Measurements from ENCODE around the gene ZNF277. TPM values are rescaled to one million over a fixed set of nuclear protein-coding genes. Genes with fewer than 3 reads are reported as not detected.

Gene ZNF277
- polyA plus RNA-seq, 1 donor (not counting 4 experiments of a cell fraction or from before 2014, with no cell fraction given), result 20.2 TPM

GRCh38 chr7:112201839-112202238, 4.7 kb upstream of the ZNF277 start:
- DNase-seq (ENCODE audit: low read depth, low spot score), result no peak
- Histone ChIP-seq H4K20me1 (ENCODE audit: control insufficient read depth, extremely low read depth, insufficient read depth, low read length) (no peaks in the 10 kb centered on the region), H3K36me3 (ENCODE audit: control insufficient read depth in 2 of 2, extremely low read depth in 1 of 2, insufficient read depth in 2 of 2, low read length in 2 of 2) (no peaks in the 10 kb centered on the region), H3K27me3 (ENCODE audit: control insufficient read depth, extremely low read depth, insufficient read depth, low read length) (no peaks in the 10 kb centered on the region), H3K9me1 (ENCODE audit: control insufficient read depth, extremely low read depth, insufficient read depth, low read length) (no peaks in the 10 kb centered on the region), H3K27ac (ENCODE audit: control insufficient read depth, insufficient read depth, low read length) (peak overlapping the region; percentile 50), H3K4me2 (ENCODE audit: control insufficient read depth, extremely low read depth, insufficient read depth, low read depth, low read length) (no peak overlapping the region), H3K9me3 (ENCODE audit: control insufficient read depth, low read depth, low read length) (no peaks in the 10 kb centered on the region), H2AFZ (ENCODE audit: control insufficient read depth, low read length) (no peak overlapping the region), H3K4me1 (ENCODE audit: control insufficient read depth, extremely low read depth, insufficient read depth, low read length) (peaks cover 32% of the 10 kb centered on the region), H3K9ac (ENCODE audit: control insufficient read depth, extremely low read depth, insufficient read depth, low read length) (no peak overlapping the region), H3K79me2 (ENCODE audit: control insufficient read depth, insufficient read depth, low read length) (peaks cover 86% of the 10 kb centered on the region), H3K4me3 (ENCODE audit: control insufficient read depth in 2 of 3, extremely low read depth in 1 of 3, insufficient read depth in 2 of 3, low read depth in 1 of 3, low read length in 3 of 3) (no peak overlapping the region)
- dilution Hi-C loops (cut with MboI; ENCODE audit: extremely low pct_ligation_motif_present, low sequenced_read_pairs), result no loop called here
- peak; percentile 20 for FAIRE-seq
- TF ChIP-seq CTCF (optimal IDR thresholded peaks at IDR 0.05 in 1 of 3, IDR thresholded peaks at IDR 0.05 in 1 of 3, conservative IDR thresholded peaks at IDR 0.05 in 1 of 3; ENCODE audit: extremely low read depth in 1 of 3, insufficient read depth in 2 of 3, low read length in 3 of 3), result no peak
- TF ChIP-seq EZH2 (IDR thresholded peaks at IDR 0.05; ENCODE audit: low read length), result no peak

- Histone ChIP-seq H4K20me1 (ENCODE audit: control insufficient read depth, extremely low read depth, insufficient read depth, low read length) (no peaks in the 10 kb centered on the region), H3K27ac (ENCODE audit: control insufficient read depth, insufficient read depth, low read length) (no peak overlapping the region), H3K9me1 (ENCODE audit: control insufficient read depth, extremely low read depth, insufficient read depth, low read length) (no peaks in the 10 kb centered on the region), H2AFZ (ENCODE audit: control insufficient read depth, low read length) (no peak overlapping the region), H3K4me3 (ENCODE audit: control insufficient read depth in 2 of 3, extremely low read depth in 1 of 3, insufficient read depth in 2 of 3, low read depth in 1 of 3, low read length in 3 of 3) (no peak overlapping the region), H3K36me3 (ENCODE audit: control insufficient read depth in 2 of 2, extremely low read depth in 1 of 2, insufficient read depth in 2 of 2, low read length in 2 of 2) (no peaks in the 10 kb centered on the region), H3K9me3 (ENCODE audit: control insufficient read depth, low read depth, low read length) (no peaks in the 10 kb centered on the region), H3K27me3 (ENCODE audit: control insufficient read depth, extremely low read depth, insufficient read depth, low read length) (no peaks in the 10 kb centered on the region), H3K9ac (ENCODE audit: control insufficient read depth, extremely low read depth, insufficient read depth, low read length) (no peak overlapping the region), H3K4me1 (ENCODE audit: control insufficient read depth, extremely low read depth, insufficient read depth, low read length) (peaks cover 35% of the 10 kb centered on the region), H3K79me2 (ENCODE audit: control insufficient read depth, insufficient read depth, low read length) (peaks cover 88% of the 10 kb centered on the region), H3K4me2 (ENCODE audit: control insufficient read depth, extremely low read depth, insufficient read depth, low read depth, low read length) (peak overlapping the region; percentile 80)
- FAIRE-seq, result no peak
- DNase-seq (ENCODE audit: low read depth, low spot score), result no peak
- TF ChIP-seq CTCF (optimal IDR thresholded peaks at IDR 0.05 in 1 of 3, IDR thresholded peaks at IDR 0.05 in 1 of 3, conservative IDR thresholded peaks at IDR 0.05 in 1 of 3; ENCODE audit: extremely low read depth in 1 of 3, insufficient read depth in 2 of 3, low read length in 3 of 3) (no peak), EZH2 (IDR thresholded peaks at IDR 0.05; ENCODE audit: low read length) (no peak)
- dilution Hi-C loops (cut with MboI; ENCODE audit: extremely low pct_ligation_motif_present, low sequenced_read_pairs), result no loop called here
These were observed 3.7 kb upstream of the ZNF277 start for GRCh38 chr7:112202816-112203215.
